Vagina (tissue), 2 donors: ENCODE data around the gene ZNF112. TPM values are rescaled to one million over a fixed set of nuclear protein-coding genes. Genes with fewer than 3 reads are reported as not detected.

Experiments used
- DNase-seq, 2 donors: peaks; one replicate each; pipeline ENCODE4 v3.0.0-alpha.2; 2017; ENCODE audit errors: extremely low spot score in 2 of 2
- H3K27ac ChIP-seq: fragments of 200-600 bp; sonication (generic); one replicate; pipeline ENCODE4 v1.5.1; 2019
- H3K27me3 ChIP-seq: fragments of 200-600 bp; sonication (generic); one replicate; pipeline ENCODE4 v1.5.1; 2019
- H3K36me3 ChIP-seq, 2 donors: fragments of 200-600 bp; sonication (generic); one replicate each; pipeline ENCODE4 v1.5.1; 2017 to 2019
- H3K4me1 ChIP-seq: fragments of 200-600 bp; sonication (generic); one replicate; pipeline ENCODE4 v1.5.1; 2019
- H3K4me3 ChIP-seq, 2 donors: fragments of 200-600 bp; sonication (generic); 1 replicate in 1 of 2; 2 replicates in 1 of 2; pipeline ENCODE4 v1.5.1; 2016 to 2019
- H3K9me3 ChIP-seq: fragments of 200-600 bp; sonication (generic); one replicate; pipeline ENCODE4 v1.5.1; 2019
- CTCF ChIP-seq, 3 experiments: fragments of 450-650 bp in 2 of 3; fragments of 200-600 bp in 1 of 3; sonication (generic) in 1 of 3; IDR thresholded peaks; one replicate each; pipeline ENCODE4 v1.5.1; 2017 to 2019; ENCODE audit warnings: antibody characterized with exemption in 3 of 3, mild to moderate bottlenecking in 2 of 3, moderate library complexity in 2 of 3
- POLR2A ChIP-seq, 2 donors: fragments of 450-650 bp; IDR thresholded peaks; one replicate each; pipeline ENCODE4 v1.6.1; 2017; ENCODE audit warnings: antibody characterized with exemption in 2 of 2, mild to moderate bottlenecking in 2 of 2, moderate library complexity in 2 of 2
- POLR2AphosphoS5 ChIP-seq, 2 donors: sonication (generic); formaldehyde crosslinking; IDR thresholded peaks; one replicate each; pipeline ENCODE4 v1.9.0; 2017; ENCODE audit warnings: antibody characterized with exemption in 2 of 2, mild to moderate bottlenecking in 2 of 2, low read depth in 1 of 2; ENCODE audit not compliant: insufficient read depth in 1 of 2
- intact Hi-C: fragments of 100-400 bp; cut with DNase I; formaldehyde crosslinking; loops from one replicate; pipeline ENCODE4 v1.15.1; 2023
- total RNA-seq: library from RNA; depleted of rRNA; stranded (reverse); fragments of >200 nt; gene quantifications from one replicate; pipeline ENCODE4 v1.2.3, GENCODE V29; 2016

ZNF112 gene
- total RNA-seq, 1 donor from 2014 or later = 9.6 TPM

- Histone ChIP-seq H3K9me3 (peaks cover 23% of the 10 kb centered on the region), H3K27me3 (no peaks in the 10 kb centered on the region), H3K27ac (no peak overlapping the region), H3K36me3 (peaks cover 13 to 95% of the 10 kb centered on the region in 2 donors), H3K4me1 (no peaks in the 10 kb centered on the region), H3K4me3 (no peak overlapping the region)
- TF ChIP-seq POLR2A (IDR thresholded peaks at IDR 0.05) (no peak), POLR2AphosphoS5 (IDR thresholded peaks at IDR 0.05; ENCODE audit: insufficient read depth in 1 of 2, low read depth in 1 of 2) (no peak), CTCF (IDR thresholded peaks at IDR 0.05) (no peak)
- no peak for DNase-seq
- intact Hi-C loops = no loop called here
Measured at GRCh38 chr19:44332145-44332544, 24.3 kb downstream of the ZNF112 start.

GRCh38 chr19:44315883-44316282 is 40.6 kb downstream of the ZNF112 start:
- H3K27ac ChIP-seq = no peak overlapping the region
- no peak overlapping the region for H3K4me3 ChIP-seq
- no peaks in the 10 kb centered on the region for H3K27me3 ChIP-seq
- intact Hi-C loops = no loop called here
- no peaks in the 10 kb centered on the region for H3K4me1 ChIP-seq
- peaks cover 5% of the 10 kb centered on the region for H3K9me3 ChIP-seq
- no peak for DNase-seq
- H3K36me3 ChIP-seq = no peaks in the 10 kb centered on the region
- no peak for TF ChIP-seq POLR2A (IDR thresholded peaks at IDR 0.05)
- no peak for TF ChIP-seq CTCF (IDR thresholded peaks at IDR 0.05)
- no peak for TF ChIP-seq POLR2AphosphoS5 (IDR thresholded peaks at IDR 0.05; ENCODE audit: insufficient read depth in 1 of 2, low read depth in 1 of 2)

GRCh38 chr19:44313231-44313630 is 43.2 kb downstream of the ZNF112 start:
- H3K27me3 ChIP-seq = no peaks in the 10 kb centered on the region
- H3K4me1 ChIP-seq = no peaks in the 10 kb centered on the region
- no peak for TF ChIP-seq POLR2AphosphoS5 (IDR thresholded peaks at IDR 0.05; ENCODE audit: insufficient read depth in 1 of 2, low read depth in 1 of 2)
- TF ChIP-seq CTCF (IDR thresholded peaks at IDR 0.05) = no peak
- no peak for TF ChIP-seq POLR2A (IDR thresholded peaks at IDR 0.05)
- no peak overlapping the region for H3K27ac ChIP-seq
- H3K36me3 ChIP-seq = no peaks in the 10 kb centered on the region
- no peaks in the 10 kb centered on the region for H3K9me3 ChIP-seq
- no peak overlapping the region for H3K4me3 ChIP-seq
- DNase-seq = no peak
- intact Hi-C loops = no loop called here

- no peak for DNase-seq
- Histone ChIP-seq H3K4me1 (peaks cover 17% of the 10 kb centered on the region), H3K36me3 (no peaks in the 10 kb centered on the region), H3K9me3 (no peaks in the 10 kb centered on the region), H3K27ac (no peak overlapping the region), H3K27me3 (no peaks in the 10 kb centered on the region), H3K4me3 (no peak overlapping the region)
- intact Hi-C loops = no loop called here
- TF ChIP-seq POLR2A (IDR thresholded peaks at IDR 0.05) (no peak), CTCF (IDR thresholded peaks at IDR 0.05) (no peak), POLR2AphosphoS5 (IDR thresholded peaks at IDR 0.05; ENCODE audit: insufficient read depth in 1 of 2, low read depth in 1 of 2) (no peak)
Measured at GRCh38 chr19:44308011-44308410, 48.5 kb downstream of the ZNF112 start.

- Histone ChIP-seq H3K9me3 (no peaks in the 10 kb centered on the region), H3K4me1 (peaks cover 17% of the 10 kb centered on the region), H3K4me3 (no peak overlapping the region), H3K27me3 (no peaks in the 10 kb centered on the region), H3K27ac (no peak overlapping the region), H3K36me3 (peaks cover 0 to 14% of the 10 kb centered on the region in 2 donors)
- intact Hi-C loops = no loop called here
- TF ChIP-seq CTCF (IDR thresholded peaks at IDR 0.05) = no peak
- TF ChIP-seq POLR2AphosphoS5 (IDR thresholded peaks at IDR 0.05; ENCODE audit: insufficient read depth in 1 of 2, low read depth in 1 of 2) = no peak
- TF ChIP-seq POLR2A (IDR thresholded peaks at IDR 0.05) = no peak
- DNase-seq = no peak
Measured at GRCh38 chr19:44306283-44306682, 50.2 kb downstream of the ZNF112 start.
